Caco-2 (cell line): Measurements from ENCODE around the gene PSME1. TPM values are rescaled to one million over a fixed set of nuclear protein-coding genes. Genes with fewer than 3 reads are reported as not detected.
A peak's percentile ranks its signal among the peaks of the same experiment; 100 is the strongest.

Source experiments
- BruUV-seq: library from RNA; stranded (reverse); fragments of 400-500 nt; replicated peaks from 2 replicates; lab custom pipeline; 2021; lab: Mats Ljungman, UMichigan
- CTCF ChIA-PET: fragments of 300-600 bp; sonication (Branson Sonifier 250); formaldehyde crosslinking; loops from one replicate; lab custom pipeline; 2022; ENCODE audit warnings: antibody characterized with exemption; lab: Charles Lee
- POLR2A ChIA-PET: fragments of 300-600 bp; sonication (Branson Sonifier 250); formaldehyde crosslinking; loops from one replicate; lab custom pipeline; 2022; ENCODE audit warnings: antibody characterized with exemption; lab: Charles Lee
- DNase-seq, 2 experiments: peaks; one replicate each; pipeline versions ENCODE4 v3.0.0 to v3.0.0-alpha.2; 2020 to 2022
- H3K27me3 ChIP-seq: replicated peaks from 2 replicates; pipeline ENCODE4 v1.6.0; 2011; ENCODE audit warnings: low read length; ENCODE audit not compliant: control insufficient read depth, insufficient read depth
- H3K36me3 ChIP-seq: 2 replicates; pipeline ENCODE4 v1.5.1; 2011; ENCODE audit warnings: low read length; ENCODE audit not compliant: control insufficient read depth, insufficient read depth
- H3K4me1 ChIP-seq: fragments of 250-450 bp; sonication (Bioruptor Pico); 2 replicates; pipeline ENCODE4 v1.5.1; 2020; ENCODE audit warnings: mild to moderate bottlenecking
- H3K4me3 ChIP-seq: 2 replicates; pipeline ENCODE4 v1.5.1; 2011; ENCODE audit warnings: low read depth, mild to moderate bottlenecking, control low read depth, low read length
- H3K9me3 ChIP-seq: fragments of 250-450 bp; sonication (Bioruptor Pico); 2 replicates; pipeline ENCODE4 v1.5.1; 2020; ENCODE audit warnings: mild to moderate bottlenecking, moderate library complexity
- H3K27ac Mint-ChIP-seq: one replicate; pipeline ENCODE4 v1.8.0; 2022; ENCODE audit warnings: mixed read lengths; ENCODE audit not compliant: unreplicated experiment
- H3K27me3 Mint-ChIP-seq: one replicate; pipeline ENCODE4 v1.8.0; 2022; ENCODE audit warnings: mixed read lengths; ENCODE audit not compliant: insufficient read depth, unreplicated experiment
- H3K36me3 Mint-ChIP-seq: one replicate; pipeline ENCODE4 v1.8.0; 2022; ENCODE audit warnings: mild to moderate bottlenecking, mixed read lengths; ENCODE audit not compliant: insufficient read depth, unreplicated experiment
- H3K4me1 Mint-ChIP-seq: one replicate; pipeline ENCODE4 v1.8.0; 2022; ENCODE audit warnings: low read depth, mixed read lengths; ENCODE audit not compliant: unreplicated experiment
- H3K4me3 Mint-ChIP-seq: one replicate; pipeline ENCODE4 v1.8.0; 2022; ENCODE audit warnings: mild to moderate bottlenecking, moderate library complexity, mixed read lengths; ENCODE audit not compliant: unreplicated experiment
- H3K9me3 Mint-ChIP-seq: one replicate; pipeline ENCODE4 v1.8.0; 2022; ENCODE audit warnings: mixed read lengths; ENCODE audit not compliant: unreplicated experiment
- CTCF ChIP-seq, 2 experiments: fragments of 200-600 bp in 1 of 2; IDR thresholded peaks; 1 replicate in 1 of 2; 2 replicates in 1 of 2; pipeline versions ENCODE4 v1.5.1 to v1.8.0; 2011 to 2022; ENCODE audit warnings: antibody characterized with exemption in 1 of 2, control low read depth in 1 of 2, inconsistent platforms in 1 of 2, low read depth in 1 of 2, low read length in 1 of 2, mild to moderate bottlenecking in 1 of 2, moderate library complexity in 1 of 2; ENCODE audit not compliant: insufficient read depth in 1 of 2, severe bottlenecking in 1 of 2, unreplicated experiment in 1 of 2
- intact Hi-C: fragments of 100-400 bp; cut with micrococcal nuclease; formaldehyde crosslinking; loops from one replicate; pipeline ENCODE4 v1.10.0; 2022; ENCODE audit not compliant: unreplicated experiment
- total RNA-seq: library from RNA; stranded (reverse); gene quantifications from 2 replicates; pipeline ENCODE4 v1.2.3, GENCODE V29; 2022

PSME1 gene
- total RNA-seq, 1 experiment from 2014 or later = 141 TPM

DNA sequence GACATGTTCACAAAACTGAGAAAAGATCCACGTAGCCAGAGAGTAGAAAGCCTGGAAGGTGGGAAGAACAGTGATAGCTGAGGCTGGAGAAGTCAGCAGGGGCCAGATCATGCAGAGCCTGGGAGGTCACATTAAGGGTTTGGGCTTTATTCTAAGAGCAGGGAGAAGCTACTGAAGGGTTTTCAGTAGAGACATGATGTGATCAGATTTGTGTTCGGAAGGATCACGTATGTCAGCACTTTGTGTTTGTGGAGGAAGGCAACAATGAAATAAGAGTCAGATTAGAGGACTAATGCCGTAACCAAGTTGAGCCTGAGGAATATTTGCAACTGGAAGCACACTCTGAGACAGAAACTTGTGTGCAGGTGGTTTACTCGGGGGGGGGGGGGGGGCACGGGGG is 46.1 kb upstream of the PSME1 start:
- H3K4me3 Mint-ChIP-seq = no peak overlapping the region

DNA sequence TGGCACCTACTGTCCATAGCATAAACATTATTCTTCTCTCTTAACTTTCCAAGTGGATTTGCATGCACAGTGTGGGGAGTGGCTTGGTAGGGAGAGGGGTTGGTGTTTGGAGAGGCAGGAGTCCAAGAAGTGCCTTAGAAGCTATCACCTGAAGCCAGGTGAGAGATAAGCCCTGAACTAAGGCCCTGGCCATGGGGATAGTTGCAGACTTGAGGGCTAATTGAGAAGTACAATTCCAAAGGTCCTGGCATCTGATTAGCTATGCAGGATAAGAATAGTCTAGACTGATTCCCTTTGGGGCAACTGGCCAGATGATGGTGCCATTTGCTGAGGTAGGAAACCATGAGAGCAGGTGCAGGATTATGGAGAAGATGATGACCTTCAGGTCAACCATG is 43.9 kb upstream of the PSME1 start:
- Mint-ChIP-seq H3K4me3 (no peak overlapping the region), H3K4me1 (peaks cover 24% of the 10 kb centered on the region), H3K27me3 (no peaks in the 10 kb centered on the region), H3K27ac (peak overlapping the region; percentile 99), H3K36me3 (peaks cover 38% of the 10 kb centered on the region), H3K9me3 (no peaks in the 10 kb centered on the region)
- H3K36me3 ChIP-seq = peaks cover 3% of the 10 kb centered on the region
- H3K4me1 ChIP-seq = peaks cover 21% of the 10 kb centered on the region
- no peaks in the 10 kb centered on the region for H3K27me3 ChIP-seq
- DNase-seq = no peak
- ChIA-PET CTCF (interaction anchor here (0.7 to 6.4 kb wide), 6 partner anchors 11 to 214 kb away, joined by 3 to 129 read pairs (median 14); partner anchors contain the start of genes DCAF11, NRL and TINF2), POLR2A (interaction anchor here (0.9 kb wide), 1 partner anchor 23 kb away, joined by 3 read pairs; the partner anchor contains the start of genes DCAF11 and NRL)
- BruUV-seq = no TSS peak
- intact Hi-C loops = no loop called here
- H3K4me3 ChIP-seq = no peak overlapping the region
- no peaks in the 10 kb centered on the region for H3K9me3 ChIP-seq
- no peak for TF ChIP-seq CTCF (IDR thresholded peaks at IDR 0.05; ENCODE audit: insufficient read depth in 1 of 2, low read depth in 1 of 2, low read length in 1 of 2, severe bottlenecking in 1 of 2, unreplicated experiment in 1 of 2)

More for the DNA sequence above, 46.1 kb upstream of the PSME1 start:
- POLR2A ChIA-PET = no interaction called here
- DNase-seq = no peak
- H3K4me3 ChIP-seq = no peak overlapping the region
- H3K4me1 ChIP-seq = peaks cover 11% of the 10 kb centered on the region
- H3K36me3 Mint-ChIP-seq = peaks cover 18% of the 10 kb centered on the region
- H3K36me3 ChIP-seq = no peaks in the 10 kb centered on the region
- peaks cover 17% of the 10 kb centered on the region for H3K4me1 Mint-ChIP-seq
- no TSS peak for BruUV-seq
- no peaks in the 10 kb centered on the region for H3K27me3 Mint-ChIP-seq
- TF ChIP-seq CTCF (IDR thresholded peaks at IDR 0.05; ENCODE audit: insufficient read depth in 1 of 2, low read depth in 1 of 2, low read length in 1 of 2, severe bottlenecking in 1 of 2, unreplicated experiment in 1 of 2) = no peak
- intact Hi-C loops = loop anchor here (1.0 to 2.0 kb wide), 2 partner anchors 32 to 75 kb away; no protein-coding TSS in a partner anchor
- no peak overlapping the region for H3K27ac Mint-ChIP-seq
- CTCF ChIA-PET = interaction anchor here (0.6 to 6.4 kb wide), 7 partner anchors 9 to 71 kb away, joined by 3 to 129 read pairs (median 5); partner anchors contain the start of genes CARMIL3, DCAF11, IRF9 and NRL
- H3K27me3 ChIP-seq = no peaks in the 10 kb centered on the region
- H3K9me3 ChIP-seq = no peaks in the 10 kb centered on the region
- H3K9me3 Mint-ChIP-seq = no peaks in the 10 kb centered on the region

DNA sequence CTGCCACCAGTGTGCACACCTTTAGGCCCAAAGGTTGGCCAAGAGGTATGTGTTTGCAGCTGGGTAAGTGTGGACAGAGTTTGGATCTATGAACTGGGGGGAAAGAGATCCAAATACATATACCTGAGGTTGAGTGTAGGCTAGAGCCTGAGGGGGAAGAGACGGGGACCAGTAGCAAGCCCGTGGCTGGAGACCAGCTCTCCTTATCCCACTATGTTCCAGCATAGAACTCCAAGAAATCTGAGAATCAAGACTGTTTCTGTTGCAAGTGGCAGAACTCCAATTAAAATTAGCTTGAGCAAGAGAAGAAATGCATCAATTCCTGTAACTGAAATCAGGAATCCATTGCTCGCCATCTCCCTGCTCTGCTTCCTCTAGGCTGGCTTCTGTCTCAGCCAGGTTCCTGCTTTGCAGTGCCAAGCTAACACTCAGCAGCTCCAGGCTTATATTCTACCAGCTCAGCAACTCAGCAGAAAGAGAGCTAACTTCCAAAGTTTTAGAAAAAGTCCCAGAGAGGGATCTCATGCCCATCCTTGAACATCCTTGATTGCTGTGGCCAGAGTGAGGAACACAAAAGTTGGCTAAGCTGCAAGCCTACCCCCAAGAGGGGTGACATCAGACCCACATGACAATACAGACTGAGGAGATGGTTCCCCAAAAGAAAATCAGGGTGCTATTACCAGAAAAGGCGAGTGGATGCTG is 43.3 kb upstream of the PSME1 start:
- intact Hi-C loops = no loop called here

More for the DNA sequence above, 43.3 kb upstream of the PSME1 start:
- CTCF ChIA-PET = interaction anchor here (0.7 to 6.4 kb wide), 8 partner anchors 11 to 213 kb away, joined by 3 to 129 read pairs (median 10); partner anchors contain the start of genes DCAF11, NRL and TINF2
- no peak for DNase-seq
- H3K36me3 ChIP-seq = peaks cover 3% of the 10 kb centered on the region
- no peak overlapping the region for H3K4me3 ChIP-seq
- peaks cover 21% of the 10 kb centered on the region for H3K4me1 ChIP-seq
- Mint-ChIP-seq H3K36me3 (peaks cover 39% of the 10 kb centered on the region), H3K4me1 (peaks cover 24% of the 10 kb centered on the region), H3K9me3 (no peaks in the 10 kb centered on the region), H3K27me3 (no peaks in the 10 kb centered on the region), H3K27ac (peak overlapping the region; percentile 99), H3K4me3 (peak overlapping the region; percentile 97)
- H3K27me3 ChIP-seq = no peaks in the 10 kb centered on the region
- H3K9me3 ChIP-seq = no peaks in the 10 kb centered on the region
- BruUV-seq = no TSS peak
- TF ChIP-seq CTCF (IDR thresholded peaks at IDR 0.05; ENCODE audit: insufficient read depth in 1 of 2, low read depth in 1 of 2, low read length in 1 of 2, severe bottlenecking in 1 of 2, unreplicated experiment in 1 of 2) = no peak
- POLR2A ChIA-PET = interaction anchor here (0.9 to 3.2 kb wide), 2 partner anchors 12 to 22 kb away, joined by 3 to 27 read pairs; partner anchors contain the start of genes DCAF11 and NRL
